ENCODE results near the gene TTLL8.

Gene TTLL8

GRCh38 chr22:50041361-50042065 is 16.6 kb downstream of the TTLL8 start:
- DNase-seq (ENCODE audit: low spot score), result no peak

GRCh38 chr22:50040717-50041116 is 17.4 kb downstream of the TTLL8 start:
- DNase-seq (ENCODE audit: low spot score), result no peak

DNA sequence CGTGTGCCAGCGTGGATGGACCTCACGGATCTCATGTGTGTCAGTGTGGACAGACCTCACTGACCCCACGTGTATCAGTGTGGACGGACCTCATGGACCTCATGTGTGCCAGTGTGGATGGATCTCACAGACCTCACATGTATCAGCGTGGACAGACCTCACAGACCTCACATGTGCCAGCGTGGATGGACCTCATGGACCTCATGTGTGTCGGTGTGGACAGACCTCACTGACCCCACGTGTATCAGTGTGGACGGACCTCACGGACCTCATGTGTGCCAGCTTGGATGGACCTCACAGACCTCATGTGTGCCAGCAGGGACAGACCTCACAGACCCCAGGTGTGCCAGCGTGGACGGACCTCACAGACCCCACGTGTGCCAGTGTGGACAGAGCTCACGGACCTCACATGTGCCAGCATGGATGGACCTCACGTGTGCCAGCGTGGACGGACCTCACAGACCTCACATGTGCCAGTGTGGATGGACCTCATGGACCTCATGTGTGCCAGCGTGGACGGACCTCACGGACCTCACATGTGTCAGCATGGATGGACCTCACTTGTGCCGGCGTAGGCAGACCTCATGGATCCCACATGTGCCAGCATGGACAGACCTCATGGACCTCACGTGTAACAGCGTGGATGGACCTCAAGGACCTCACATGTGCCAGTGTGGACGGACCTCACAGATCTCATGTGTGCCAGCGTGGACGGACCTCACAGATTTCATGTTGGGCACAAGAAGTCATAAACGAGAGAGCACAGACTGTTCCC is 18.2 kb downstream of the TTLL8 start:
- DNase-seq (ENCODE audit: low spot score), result no peak

- DNase-seq (ENCODE audit: low spot score), result no peak
These were observed 21.9 kb downstream of the TTLL8 start for GRCh38 chr22:50035976-50036724.

DNA sequence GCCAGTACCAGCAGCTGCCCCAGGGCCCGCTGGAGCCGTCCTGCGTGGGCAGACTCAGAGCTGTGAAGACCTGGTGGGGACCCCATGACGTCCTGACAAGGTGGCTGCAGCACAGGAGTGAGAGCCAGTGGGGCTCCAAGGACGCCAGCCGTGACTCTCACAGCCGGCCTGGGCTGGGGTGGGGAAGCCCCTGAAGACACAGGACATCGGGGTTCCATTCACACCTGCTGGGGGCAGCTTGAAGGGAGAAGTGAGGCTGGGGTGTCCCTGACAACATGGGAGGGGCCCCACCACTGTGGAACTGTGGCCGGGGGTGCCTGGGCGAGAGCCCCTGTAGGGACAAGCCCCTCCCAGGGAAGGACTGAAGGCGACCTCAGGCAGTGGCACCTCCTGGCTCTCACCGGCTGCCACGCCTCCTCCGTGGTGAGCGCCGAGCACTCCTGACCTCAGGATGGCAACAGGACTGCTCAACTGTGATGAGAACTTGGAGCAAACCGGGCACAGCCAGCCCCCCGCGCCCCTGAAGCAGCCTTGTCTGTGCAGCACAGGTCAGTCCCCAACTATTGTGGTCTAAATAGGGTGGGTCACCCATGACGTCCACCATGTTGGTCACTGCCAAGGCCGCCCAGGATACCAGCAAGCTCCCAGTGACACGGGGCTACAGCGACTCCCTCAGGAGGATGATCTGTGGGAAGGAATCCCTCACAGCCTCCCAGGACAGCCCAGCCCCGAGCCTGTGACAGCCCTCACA is 22.8 kb downstream of the TTLL8 start:
- no peak for DNase-seq (ENCODE audit: low spot score)

DNA sequence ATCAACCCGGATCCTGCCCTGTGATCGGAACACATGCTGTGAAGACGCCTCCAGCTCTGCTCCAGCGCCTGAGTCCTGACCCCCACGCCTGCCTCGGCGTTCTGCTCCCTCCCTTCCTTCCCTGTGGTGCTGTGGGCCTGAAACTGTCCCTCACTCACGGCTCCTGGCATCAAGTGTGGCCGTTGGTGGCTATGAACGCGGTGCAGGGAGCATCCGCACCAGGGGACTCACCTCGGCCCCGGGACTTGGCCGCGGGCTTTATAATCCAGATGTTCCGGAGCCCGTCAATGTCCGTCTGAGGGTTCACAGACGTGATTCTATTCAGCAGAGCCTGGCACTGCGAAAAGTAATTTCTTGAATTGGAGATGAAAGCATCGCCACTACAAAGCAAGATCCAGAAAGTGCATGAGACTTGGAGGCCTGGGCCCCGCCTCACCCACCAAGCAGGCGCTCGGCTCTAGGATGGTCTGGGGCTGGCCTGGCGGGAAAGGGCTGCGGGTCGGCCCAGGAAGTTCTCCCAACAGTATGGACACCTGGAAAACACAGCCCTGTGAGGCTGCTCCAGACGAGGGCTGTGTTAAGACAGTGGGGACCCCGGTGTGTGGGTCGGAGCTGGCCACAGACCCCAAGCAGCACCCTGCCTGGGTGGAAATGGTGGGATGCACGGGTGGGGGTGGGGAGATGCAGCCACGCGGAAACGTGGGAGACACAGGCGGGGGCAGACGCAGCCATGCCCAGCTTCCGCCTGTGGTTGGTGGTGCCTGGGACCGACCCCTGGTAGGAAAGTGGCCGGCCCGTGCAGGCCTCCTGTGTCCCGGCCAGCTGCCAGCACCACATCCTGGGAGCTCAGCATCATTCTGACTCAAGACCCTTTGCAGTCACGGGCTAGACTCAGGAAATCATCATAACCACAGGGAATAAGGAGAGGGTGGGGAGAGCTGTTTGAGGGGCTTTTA is 23.7 kb downstream of the TTLL8 start:
- no peak for DNase-seq (ENCODE audit: low spot score)

DNA sequence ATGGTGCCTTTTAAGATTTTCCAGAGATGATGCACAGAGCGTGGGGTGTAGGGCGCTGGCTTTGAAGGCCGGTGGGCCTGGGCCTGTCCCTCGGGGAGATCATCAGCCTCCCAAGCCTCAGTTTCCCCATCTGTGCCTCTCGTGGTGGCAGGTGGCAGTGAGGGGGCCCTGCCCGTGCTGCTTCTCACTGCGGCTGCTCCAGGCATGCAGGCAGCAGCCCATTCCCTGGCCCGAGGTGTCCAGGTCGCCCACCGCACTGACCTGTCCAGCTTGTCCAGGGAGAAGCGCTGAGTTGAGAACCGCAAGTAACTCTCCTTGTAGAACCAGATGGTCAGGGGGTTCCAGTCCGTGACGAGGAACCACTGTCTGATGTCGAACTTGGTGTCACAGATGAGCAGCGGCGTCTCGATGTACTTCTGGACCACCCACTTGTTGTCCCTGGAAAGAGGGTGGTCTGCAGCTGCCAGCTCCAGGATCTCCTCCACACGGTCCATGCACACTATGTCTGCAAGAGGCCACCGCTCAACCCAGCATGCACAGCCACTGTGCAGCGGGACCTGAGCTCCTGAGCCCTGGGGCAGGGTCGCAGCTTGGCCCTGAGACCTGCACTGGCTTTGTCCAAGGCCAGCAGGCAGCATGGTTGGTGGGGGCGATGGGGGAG is 25.0 kb downstream of the TTLL8 start:
- DNase-seq (ENCODE audit: low spot score), result no peak

GRCh38 chr22:50032109-50032871 is 25.8 kb downstream of the TTLL8 start:
- no peak for DNase-seq (ENCODE audit: low spot score)

DNA sequence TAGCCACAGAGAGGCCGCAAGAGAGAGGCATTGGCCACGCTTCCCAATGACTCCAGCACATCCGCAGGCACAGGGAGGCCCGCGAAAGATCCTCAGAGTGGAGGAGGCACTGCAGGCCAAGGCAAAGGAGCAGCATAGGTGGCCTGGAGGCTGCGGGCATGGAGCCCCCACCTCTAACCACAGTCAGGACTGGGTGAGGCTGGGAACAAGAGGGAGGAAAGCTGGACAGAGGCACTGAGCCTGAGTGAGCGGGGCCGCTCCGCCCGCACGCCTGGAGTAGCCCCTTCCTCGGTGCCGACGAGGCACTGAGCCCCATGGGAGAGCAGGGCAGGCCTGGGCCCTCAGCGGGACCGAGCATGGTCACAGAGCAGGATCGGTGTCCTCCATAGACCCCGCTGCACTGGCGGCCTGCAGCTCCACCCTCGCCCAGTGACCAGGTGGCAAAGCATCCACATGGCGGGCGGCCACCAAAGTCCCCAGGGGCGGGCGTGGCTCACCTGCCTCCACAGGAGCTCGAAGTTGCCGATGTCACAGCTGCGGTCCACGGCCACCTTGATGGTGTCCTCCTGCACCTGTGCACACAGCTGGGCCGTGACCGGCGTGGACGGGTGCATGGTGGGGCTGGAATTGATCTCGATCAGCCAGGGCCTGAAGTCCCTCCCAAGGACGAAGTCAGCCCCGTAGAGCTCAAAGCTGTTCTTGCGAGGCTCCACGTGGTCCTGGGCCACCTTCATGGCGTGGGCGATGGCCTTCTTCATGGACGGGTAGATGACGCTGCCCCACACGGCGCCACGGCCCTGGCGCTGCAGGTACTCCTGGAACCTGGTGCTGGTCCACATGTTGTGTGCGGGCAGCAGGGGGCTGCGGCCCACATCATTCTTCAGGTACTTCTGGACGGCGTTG is 26.7 kb downstream of the TTLL8 start:
- DNase-seq (ENCODE audit: low spot score), result no peak

DNA sequence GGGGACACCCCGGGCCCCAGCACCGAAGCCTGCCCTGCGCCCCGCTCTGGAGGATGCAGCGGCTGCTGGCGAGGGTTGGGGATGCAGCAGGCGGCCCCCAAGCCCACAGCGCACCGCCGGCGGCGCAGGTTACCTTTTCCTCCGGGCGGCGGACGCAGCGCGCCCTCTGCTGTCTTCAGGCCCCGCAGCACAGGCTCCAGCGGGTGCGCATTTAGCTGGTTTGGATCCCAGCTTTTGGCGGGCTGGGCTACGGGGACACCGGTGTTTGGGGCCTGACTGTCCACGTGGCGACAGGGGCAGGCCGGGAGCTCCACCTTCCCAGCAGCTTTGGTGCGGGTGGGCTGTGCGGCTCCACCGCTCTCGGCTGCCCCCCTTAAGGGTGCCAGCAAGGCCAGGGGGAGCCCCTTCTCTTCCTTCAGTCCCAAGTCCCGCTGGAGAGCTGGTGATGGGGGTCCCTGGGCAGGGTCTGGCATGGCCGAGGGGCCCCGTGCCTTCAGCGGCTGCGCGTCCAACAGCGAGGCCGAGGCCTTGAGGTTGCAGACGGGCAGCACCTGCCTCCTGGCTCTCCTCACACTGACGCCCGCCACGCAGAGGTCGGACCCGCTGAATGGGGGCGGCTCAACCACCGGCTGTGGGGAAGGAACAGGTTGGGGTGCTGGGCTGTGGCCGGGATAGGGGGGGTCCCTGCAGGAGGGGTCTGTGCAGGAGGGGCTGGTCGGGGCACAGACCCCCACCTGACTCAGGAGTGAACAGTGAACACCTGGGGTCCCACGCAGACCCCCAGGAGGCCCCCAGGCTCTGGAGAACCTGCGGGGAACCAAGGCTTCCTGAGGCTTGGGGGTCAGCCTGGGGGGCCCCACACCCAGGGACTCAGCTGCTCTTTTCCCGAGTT is 27.6 kb downstream of the TTLL8 start:
- peak; percentile 96 for DNase-seq (ENCODE audit: low spot score)

GRCh38 chr22:50027639-50028537 is 30.2 kb downstream of the TTLL8 start:
- DNase-seq (ENCODE audit: low spot score), result no peak

DNA sequence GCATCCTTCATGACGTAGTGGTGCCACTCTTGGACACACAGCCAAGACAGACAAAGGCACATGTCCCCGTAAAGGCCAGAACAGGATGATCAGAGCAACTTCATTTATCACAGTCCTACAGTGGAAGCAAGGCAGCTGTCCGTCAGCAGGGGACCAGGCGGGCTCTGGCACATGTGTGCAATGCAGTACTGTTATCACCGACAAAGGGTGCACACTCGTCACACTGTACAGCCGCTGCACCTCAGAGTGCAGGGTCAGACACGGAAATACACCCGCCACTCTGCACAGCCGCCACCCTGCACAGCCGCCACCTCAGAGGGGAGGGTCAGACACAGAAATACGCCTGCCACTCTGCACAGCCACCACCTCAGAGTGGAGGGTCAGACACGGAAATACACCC is 32.1 kb downstream of the TTLL8 start:
- no peak for DNase-seq (ENCODE audit: low spot score)

DNA sequence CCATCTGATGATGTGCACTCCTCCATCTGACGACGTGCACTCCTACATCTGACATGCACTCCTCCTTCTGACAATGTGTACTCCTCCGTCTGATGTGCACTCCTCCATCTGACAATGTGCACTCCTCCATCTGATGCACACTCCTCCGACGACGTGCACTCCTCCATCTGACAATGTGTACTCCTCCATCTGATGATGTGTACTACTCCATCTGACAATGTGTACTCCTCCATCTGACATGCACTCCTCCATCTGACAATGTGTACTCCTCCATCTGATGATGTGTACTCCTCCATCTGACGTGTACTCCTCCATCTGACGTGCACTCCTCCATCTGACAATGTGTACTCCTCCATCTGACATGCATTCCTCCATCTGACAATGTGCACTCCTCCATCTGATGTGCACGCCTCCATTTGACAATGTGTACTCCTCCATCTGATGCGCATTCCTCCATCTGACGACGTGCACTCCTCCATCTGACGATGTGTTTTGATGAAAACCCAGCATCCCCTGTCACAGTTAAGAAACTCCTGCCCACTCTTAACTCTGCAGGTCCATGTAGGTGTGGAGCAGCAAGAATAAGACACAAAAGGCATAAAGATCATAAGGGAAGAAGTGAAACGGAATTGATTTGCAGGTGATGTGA is 35.8 kb downstream of the TTLL8 start:
- no peak for DNase-seq (ENCODE audit: low spot score)

DNA sequence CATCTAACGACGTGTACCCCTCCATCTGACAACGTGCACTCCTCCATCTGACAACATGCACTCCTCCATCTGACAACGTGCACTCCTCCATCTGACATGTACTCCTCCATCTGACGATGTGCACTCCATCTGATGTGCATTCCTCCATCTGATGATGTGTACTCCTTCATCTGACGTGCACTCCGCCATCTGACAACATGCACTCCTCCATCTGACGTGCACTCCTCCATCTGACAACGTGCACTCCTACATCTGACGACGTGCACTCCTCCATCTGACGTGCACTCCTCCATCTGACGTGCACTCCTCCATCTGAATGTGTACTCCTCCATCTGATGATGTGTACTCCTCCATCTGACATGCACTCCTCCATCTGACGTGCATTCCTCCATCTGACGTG is 37.5 kb downstream of the TTLL8 start:
- no peak for DNase-seq (ENCODE audit: low spot score)

DNA sequence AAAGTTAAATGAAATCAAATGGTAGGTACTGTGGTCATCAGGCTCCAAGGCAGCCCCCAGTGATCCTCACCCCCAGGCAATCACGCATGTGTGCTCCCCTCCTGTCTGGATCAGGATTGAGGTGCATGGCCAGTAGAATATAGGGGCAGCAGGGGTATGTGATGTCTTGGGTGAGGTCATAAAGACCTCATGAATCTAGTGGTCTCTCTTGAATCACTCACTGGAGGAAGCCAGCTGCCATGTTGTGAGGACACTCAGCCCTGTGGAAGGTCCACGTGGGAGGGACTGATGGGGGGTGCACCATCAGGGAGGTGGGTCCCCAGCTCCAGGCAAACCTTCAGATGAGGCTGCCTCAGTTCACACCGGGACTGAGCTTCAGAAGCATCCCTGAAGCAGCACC is 38.8 kb downstream of the TTLL8 start:
- DNase-seq (ENCODE audit: low spot score), result no peak
